ENCODE measurements around the gene TOMM34. TPM values are rescaled to one million over a fixed set of nuclear protein-coding genes. Genes with fewer than 3 reads are reported as not detected.

The TOMM34 gene
- total and polyA plus RNA-seq, 9 of the 15 experiments (the other 6 are each of a cell fraction or from before 2014, with no cell fraction given) = 18.1 to 69.4 (median 41.7) TPM

DNA sequence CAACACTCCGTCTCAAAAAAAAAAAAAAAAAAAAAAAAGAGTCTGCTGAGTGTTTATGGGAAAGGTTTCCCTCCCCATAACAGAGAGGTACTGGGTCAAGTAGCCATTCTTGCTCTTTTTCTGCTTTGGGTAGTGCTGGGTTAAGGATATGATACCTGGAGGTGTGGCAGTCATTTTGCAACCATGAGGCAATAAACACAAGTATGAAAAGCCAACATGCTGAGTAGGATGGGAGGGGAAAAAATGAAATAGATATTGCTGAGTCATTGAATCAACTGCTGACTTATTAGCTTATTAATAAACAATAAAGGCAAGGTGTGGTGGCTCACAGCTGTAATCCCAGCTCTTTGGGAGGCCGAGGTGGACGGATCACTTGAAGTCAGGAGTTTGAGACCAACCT lies 2.3 kb upstream of the TOMM34 start (continued):
- peak; percentile 98 for TF ChIP-seq BCOR (IDR thresholded peaks at IDR 0.05)
- TF ChIP-seq, protein P1, sequence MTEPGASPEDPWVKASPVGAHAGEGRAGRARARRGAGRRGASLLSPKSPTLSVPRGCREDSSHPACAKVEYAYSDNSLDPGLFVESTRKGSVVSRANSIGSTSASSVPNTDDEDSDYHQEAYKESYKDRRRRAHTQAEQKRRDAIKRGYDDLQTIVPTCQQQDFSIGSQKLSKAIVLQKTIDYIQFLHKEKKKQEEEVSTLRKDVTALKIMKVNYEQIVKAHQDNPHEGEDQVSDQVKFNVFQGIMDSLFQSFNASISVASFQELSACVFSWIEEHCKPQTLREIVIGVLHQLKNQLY (CRISPR knock-in tag; conservative IDR thresholded peaks at IDR 0.05) = no peak
- no peak for TF ChIP-seq THRAP3 (IDR thresholded peaks at IDR 0.05; ENCODE audit: borderline replicate concordance)
- no peak for TF ChIP-seq SIN3A (IDR thresholded peaks at IDR 0.05; ENCODE audit: borderline replicate concordance in 2 of 2, control insufficient read depth in 1 of 2, low read depth in 2 of 2, low read length in 2 of 2)
- TF ChIP-seq CBFB (CRISPR knock-in tag; IDR thresholded peaks at IDR 0.05) = no peak
- peak; percentile 75; the same call in 1 of the 2 replicates for TF ChIP-seq NFE2L1 (tag; IDR thresholded peaks at IDR 0.05; ENCODE audit: borderline replicate concordance, low read depth)
- TF ChIP-seq NFE2 (IDR thresholded peaks at IDR 0.05; ENCODE audit: low read depth) = peak; percentile 69
- TF ChIP-seq CBX8 (IDR thresholded peaks at IDR 0.05; ENCODE audit: borderline replicate concordance, extremely low read depth, low read depth, low read length, poor library complexity, severe bottlenecking) = no peak
- TF ChIP-seq, protein P2, sequence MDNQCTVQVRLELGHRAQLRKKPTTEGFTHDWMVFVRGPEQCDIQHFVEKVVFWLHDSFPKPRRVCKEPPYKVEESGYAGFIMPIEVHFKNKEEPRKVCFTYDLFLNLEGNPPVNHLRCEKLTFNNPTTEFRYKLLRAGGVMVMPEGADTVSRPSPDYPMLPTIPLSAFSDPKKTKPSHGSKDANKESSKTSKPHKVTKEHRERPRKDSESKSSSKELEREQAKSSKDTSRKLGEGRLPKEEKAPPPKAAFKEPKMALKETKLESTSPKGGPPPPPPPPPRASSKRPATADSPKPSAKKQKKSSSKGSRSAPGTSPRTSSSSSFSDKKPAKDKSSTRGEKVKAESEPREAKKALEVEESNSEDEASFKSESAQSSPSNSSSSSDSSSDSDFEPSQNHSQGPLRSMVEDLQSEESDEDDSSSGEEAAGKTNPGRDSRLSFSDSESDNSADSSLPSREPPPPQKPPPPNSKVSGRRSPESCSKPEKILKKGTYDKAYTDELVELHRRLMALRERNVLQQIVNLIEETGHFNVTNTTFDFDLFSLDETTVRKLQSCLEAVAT (IDR thresholded peaks at IDR 0.05) = no peak
- TF ChIP-seq ILF3 (IDR thresholded peaks at IDR 0.05; ENCODE audit: borderline replicate concordance) = no peak
- TF ChIP-seq TBP (optimal IDR thresholded peaks at IDR 0.05; ENCODE audit: low read depth, low read length) = no peak
- TF ChIP-seq ZBTB1 (CRISPR knock-in tag; IDR thresholded peaks at IDR 0.05; ENCODE audit: borderline replicate concordance, low read depth) = no peak
- no peak for TF ChIP-seq ZKSCAN8 (CRISPR knock-in tag; IDR thresholded peaks at IDR 0.05)
- no peak for TF ChIP-seq NCOR1 (IDR thresholded peaks at IDR 0.05)
- no peak for TF ChIP-seq GTF2E2 (tag; IDR thresholded peaks at IDR 0.05)
- TF ChIP-seq ZNF165 (CRISPR knock-in tag; IDR thresholded peaks at IDR 0.05; ENCODE audit: borderline replicate concordance) = no peak
- TF ChIP-seq ZBTB7A (IDR thresholded peaks at IDR 0.05; ENCODE audit: borderline replicate concordance, control insufficient read depth, low read depth, low read length) = no peak
- TF ChIP-seq ZKSCAN3 (CRISPR knock-in tag; IDR thresholded peaks at IDR 0.05) = no peak
- TF ChIP-seq ERF (CRISPR knock-in tag; IDR thresholded peaks at IDR 0.05) = no peak
- TF ChIP-seq ZBTB8A (IDR thresholded peaks at IDR 0.05; ENCODE audit: partially characterized antibody) = no peak
- TF ChIP-seq DACH1 (IDR thresholded peaks at IDR 0.05; ENCODE audit: partially characterized antibody) = peak; percentile 78
- peak; percentile 68; the same call in 1 of the 2 replicates for TF ChIP-seq CBX1 (IDR thresholded peaks at IDR 0.05; ENCODE audit: low read depth)
- TF ChIP-seq CREB5 (CRISPR knock-in tag; IDR thresholded peaks at IDR 0.05) = no peak
- TF ChIP-seq TAF9B (IDR thresholded peaks at IDR 0.05; ENCODE audit: partially characterized antibody) = peak; percentile 27
- TF ChIP-seq ZNF785 (CRISPR knock-in tag; IDR thresholded peaks at IDR 0.05) = no peak
- peak; percentile 64 to 82 for TF ChIP-seq KDM1A (IDR thresholded peaks at IDR 0.05)
- TF ChIP-seq HCFC1 (IDR thresholded peaks at IDR 0.05; ENCODE audit: low read depth, low read length) = no peak
- TF ChIP-seq DDX20 (tag; IDR thresholded peaks at IDR 0.05; ENCODE audit: low read depth) = no peak
- TF ChIP-seq PML (IDR thresholded peaks at IDR 0.05; ENCODE audit: low read length) = no peak
